Stimulated activated CD8-positive, alpha-beta memory T cell treated with anti-CD3 and anti-CD28 coated beads, Interleukin-7, amount 100 ng/mL, for 24 hours (primary cell): ENCODE results near the gene USP7.
"Not testable (repeated sequence)": the region's sequence is repeated elsewhere in the genome, so short reads cannot be mapped to it uniquely, and the experiment has no call there.

Experiments
- DNase-seq: peaks from one replicate; pipeline ENCODE4 v3.0.0-alpha.2; 2020; ENCODE audit warnings: low read depth

Gene USP7

GRCh38 chr16:8972843-8973586, 9.3 kb upstream of the USP7 start:
- no peak for DNase-seq

DNA sequence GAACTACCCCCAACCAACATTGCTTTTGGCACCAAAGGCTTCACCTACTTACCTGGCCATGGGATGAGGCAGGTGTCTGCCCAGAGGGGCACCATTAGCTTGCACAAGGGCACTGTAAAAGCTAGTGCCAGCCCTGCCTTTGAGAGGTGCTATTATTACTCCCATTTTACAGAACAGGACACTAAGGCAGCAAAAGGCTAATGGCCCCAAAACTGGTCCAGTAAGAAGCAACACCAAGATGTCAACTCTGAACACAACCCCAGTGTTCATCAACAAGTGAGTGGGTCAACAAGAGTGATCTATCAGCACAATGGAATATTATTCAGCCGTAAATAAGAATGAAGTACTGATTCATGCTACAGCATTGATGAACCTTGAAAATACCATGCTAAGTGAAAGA, 7.7 kb upstream of the USP7 start:
- no peak for DNase-seq

DNA sequence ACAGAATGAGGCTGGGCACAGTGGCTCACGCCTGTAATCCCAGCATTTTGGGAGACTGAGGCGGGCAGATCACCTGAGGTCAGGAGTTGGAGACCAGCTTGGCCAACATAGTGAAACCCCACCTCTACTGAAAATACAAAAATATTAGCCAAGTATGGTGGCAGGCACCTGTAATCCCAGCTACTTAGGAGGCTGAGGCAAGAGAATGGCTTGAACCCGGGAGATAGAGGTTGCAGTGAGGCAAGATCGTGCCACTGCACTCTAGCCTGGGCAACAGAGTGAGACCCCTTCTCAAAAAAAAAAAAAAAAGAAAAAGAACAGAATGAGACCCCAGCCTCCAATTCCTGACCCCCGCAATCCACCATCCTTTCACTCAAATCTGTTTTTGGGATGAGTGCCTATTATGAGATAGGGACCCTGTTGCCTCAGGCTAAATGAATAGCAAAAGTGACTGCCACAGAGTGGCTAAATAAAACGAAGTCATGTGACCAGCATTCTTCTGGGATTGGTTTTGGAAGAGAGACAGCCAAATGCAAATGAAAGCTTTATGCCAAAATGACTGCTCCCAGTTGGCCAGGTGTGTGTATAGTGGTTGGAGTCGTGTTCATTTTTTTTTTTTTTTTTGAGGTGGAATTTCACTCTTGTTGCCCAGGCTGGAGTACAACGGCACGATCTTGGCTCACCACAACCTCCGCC, 5.6 kb upstream of the USP7 start:
- not testable (repeated sequence) for DNase-seq

DNA sequence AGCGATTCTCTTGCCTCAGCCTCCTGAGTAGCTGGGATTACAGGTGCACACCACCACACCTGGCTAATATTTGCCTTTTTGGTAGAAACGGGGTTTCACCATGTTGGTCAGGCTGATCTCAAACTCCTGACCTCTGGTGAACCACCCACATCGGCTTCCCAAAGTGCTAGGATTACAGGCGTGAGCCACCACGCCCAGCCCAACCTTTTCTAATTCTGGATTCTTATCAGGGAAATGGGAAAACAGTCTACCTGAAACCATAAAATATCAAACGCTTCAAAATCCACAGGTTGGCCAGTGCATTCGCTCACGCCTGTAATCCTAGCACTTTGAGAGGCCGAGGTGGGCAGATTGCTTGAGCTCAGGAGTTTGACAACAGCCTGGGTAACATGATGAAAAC, 4.3 kb upstream of the USP7 start:
- not testable (repeated sequence) for DNase-seq

DNA sequence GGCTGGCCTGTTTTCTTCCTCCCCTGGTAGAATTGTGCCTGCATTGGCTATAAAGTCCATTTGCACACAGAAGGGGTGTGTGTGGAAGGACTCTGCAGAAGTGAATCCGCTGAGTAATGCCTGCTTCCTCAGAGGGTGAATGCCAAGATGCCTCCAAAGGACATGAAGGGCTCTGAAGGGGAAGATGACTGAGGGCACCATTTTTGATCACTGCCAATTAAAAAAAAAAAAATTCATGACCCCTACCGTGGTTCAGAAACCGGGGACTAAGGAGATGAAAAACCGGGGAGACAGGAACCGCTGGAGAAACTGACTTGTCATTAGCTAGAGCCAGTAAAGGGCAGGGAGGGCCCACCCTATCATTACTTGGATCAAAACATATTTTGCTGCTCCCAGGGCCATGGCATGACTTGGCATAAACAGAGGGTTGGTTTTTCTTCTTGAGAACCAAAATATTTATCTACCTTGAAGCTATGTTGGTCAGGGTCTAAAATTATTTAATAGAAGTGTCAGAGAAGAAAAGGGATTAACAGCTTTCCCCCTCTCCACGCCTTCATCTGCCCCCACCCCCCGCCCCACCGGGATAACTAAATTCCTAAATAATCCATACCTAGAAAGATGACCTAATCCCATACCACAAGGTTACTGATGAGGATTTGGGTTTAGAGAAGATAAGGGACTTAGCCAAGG, 3.6 kb upstream of the USP7 start:
- DNase-seq: no peak

GRCh38 chr16:8966817-8967131, 3.1 kb upstream of the USP7 start:
- no peak for DNase-seq

GRCh38 chr16:8964462-8964861, 756 bp upstream of the USP7 start:
- no peak for DNase-seq

DNA sequence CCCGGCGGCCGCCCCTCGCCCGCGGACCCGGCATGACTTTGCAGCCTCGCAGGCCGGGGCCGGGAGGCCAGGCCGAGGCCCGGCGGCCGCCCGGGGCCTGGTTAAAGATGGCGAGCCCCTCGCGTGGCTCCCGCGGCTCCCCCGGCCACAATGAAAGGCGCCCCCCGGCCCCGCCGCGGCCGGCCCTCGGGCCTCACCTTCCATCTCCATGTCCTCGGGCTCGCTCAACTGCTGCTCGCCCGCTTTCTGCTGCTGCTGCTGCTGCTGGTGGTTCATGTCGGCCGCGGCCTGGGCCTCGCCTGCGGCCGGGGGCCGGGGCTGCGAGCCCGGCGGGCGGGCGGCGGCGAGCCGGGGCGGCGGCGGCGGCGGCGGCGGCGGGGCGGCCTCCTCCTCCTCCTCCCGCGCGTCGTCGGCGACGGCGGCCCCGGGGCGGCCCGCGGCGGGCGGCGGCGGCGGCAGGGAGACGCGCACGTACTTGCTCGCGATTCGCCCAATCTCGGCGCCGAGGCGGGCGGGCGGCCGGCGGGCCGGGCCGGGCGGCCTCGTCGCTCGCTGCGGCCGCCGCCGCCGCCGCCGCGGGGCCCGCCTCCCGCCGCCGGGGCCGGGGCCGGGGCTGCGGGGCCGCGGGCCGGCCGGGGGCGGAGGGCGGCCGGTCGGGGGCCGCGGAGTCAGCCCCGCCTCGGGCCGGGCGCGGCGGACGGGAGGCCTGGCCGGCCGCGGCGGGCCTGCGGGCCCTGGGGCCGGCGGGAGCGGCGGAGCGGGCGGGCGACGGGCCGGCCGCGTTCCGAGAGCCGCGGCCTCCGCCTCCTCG, 491 bp downstream of the USP7 start:
- no peak for DNase-seq

DNA sequence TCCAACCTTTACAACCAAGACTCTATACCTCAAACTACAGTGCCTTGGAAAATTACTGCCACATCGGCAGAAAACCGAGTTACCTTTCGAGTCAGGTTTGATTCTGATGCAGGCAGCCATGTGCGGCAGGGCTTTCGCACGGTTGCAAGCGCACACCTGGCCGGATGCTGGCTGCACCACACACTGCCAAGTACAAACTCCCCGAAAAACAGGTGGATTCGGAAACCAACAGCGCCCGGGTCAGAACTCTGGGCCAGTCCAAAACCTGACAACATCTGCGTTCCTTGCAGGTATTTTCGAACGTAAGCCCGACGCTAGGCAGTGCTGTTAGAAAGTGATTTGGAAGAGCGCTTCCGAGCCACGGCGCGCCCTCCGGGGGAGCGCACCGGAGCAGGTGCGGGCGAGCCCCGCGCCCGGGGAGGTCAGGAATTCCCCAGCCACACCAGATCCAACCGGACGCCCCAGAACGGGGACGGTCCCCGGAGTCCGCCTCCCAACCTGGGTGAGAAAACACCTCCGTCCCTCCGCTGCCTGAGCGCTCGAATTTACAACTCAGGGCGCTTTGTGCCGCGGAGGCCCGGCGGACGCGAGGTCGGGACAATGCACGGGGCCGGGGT, 1.2 kb downstream of the USP7 start:
- DNase-seq: no peak

DNA sequence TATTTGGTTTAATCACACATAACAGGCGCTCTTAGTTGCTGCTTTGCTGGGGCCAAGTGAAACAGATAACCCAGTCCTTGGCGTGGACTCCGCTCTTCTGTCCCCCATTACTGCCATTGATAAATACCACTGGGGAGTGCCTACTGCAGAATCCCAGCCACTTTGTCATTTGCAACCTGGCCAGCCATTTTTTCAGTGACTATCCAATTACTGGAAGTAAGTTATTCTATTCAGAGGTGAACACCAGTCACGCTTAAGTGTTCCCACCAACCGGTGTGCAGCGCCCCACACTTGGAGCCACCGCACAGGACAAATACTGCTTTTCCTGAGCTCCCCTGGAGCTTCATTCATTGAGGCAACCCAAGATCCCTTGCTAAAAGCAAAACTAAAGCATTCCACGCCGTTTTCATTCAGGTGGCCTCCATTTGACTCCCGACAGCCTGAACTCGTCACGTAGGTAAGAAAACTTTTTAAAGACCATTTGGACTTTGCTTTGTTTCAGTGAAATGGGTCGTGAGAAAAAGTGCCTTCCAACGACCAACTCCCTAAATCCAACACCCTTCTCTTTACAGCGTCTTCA, 1.8 kb downstream of the USP7 start:
- DNase-seq: no peak

DNA sequence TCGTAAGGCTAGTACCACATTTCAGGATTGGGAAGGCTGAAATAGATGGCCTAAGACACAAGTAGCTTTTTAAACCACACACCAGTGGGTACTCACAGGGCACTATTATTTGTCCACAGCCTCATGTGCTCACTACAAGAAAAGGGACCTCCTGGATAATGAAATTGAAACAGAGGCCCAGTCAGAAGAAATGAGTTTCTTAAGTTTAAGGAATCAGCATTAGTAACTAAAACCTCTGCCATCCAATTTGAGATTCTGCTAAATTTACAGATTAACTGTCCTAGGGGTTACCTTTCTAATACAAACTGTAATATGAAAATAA, 3.0 kb downstream of the USP7 start:
- no peak for DNase-seq

DNA sequence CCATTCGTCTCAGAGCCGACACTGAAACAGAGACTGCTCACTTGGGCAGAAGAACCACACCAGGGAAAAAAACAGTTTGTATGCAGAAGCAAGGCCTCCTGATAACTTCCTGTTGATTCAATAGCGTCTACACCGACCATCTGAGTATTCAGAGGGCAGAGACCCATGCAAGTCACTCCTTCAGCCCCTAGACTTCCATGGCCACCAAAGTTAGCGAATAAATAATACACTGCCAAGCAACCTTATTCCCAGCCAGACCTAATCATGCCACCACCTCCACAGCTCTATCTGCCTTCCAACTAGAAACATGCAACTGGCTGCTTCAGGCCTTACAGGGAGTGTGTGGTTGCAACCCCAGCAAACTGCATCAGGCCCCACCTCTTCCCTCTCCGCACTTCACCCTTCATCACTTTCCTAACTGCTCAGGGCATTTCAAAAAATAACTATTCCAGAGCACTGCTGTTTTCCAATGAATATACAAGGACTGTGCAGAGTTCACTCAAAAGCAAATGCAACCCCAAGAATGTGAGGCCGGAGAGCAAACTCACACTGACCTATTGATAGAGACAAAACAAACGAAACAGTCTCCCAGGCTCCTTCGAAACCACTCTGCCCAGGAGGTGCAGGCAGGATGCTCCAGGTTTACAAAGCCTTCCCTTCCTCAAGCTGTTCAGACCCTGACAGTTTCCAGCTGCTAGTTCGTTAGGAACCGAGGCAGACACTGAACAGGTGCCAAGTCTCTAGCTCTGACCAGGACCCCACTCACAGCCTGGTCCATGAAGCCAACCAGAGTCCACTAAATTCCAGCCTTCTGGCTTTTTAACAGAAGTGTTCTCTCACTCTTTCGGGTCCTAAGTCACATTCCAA, 3.6 kb downstream of the USP7 start:
- DNase-seq: no peak

DNA sequence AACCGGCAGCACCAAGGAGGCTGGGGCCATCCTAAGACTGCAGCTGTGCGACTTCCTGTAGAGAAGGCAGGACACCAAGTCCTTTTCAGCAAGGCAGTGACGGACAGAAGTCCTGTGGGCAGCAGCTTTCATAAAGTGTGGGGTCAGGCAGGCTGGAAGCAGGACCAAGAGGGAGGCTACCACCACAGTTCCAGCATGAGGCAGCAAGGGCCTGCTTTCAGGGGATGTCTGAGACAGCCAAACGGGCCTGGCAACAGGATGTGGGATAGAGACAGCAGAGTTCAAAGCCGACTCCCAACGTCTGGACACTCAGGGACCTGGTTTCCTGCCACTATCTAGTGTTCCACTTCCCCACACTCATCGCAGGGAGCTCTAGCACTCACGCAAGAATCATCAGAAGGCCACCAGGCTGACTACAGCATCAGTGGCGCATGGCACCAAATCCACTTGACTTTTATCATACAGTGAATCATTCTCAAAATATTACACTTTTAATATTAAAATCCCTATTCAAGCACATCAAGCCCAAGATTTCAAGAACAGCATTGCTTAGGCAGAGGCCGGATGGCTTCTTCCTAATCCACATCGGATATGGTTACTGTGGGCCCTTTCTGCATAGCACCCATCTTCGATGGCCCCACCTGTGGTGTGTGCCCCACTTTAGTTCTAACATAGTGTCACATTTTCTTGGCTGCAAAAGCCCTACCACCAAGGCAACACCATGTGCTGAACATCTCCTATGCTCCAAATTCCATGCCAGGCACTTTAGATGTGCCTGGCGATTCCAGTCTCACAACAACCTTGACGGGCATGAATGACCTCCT, 5.2 kb downstream of the USP7 start:
- DNase-seq: no peak

DNA sequence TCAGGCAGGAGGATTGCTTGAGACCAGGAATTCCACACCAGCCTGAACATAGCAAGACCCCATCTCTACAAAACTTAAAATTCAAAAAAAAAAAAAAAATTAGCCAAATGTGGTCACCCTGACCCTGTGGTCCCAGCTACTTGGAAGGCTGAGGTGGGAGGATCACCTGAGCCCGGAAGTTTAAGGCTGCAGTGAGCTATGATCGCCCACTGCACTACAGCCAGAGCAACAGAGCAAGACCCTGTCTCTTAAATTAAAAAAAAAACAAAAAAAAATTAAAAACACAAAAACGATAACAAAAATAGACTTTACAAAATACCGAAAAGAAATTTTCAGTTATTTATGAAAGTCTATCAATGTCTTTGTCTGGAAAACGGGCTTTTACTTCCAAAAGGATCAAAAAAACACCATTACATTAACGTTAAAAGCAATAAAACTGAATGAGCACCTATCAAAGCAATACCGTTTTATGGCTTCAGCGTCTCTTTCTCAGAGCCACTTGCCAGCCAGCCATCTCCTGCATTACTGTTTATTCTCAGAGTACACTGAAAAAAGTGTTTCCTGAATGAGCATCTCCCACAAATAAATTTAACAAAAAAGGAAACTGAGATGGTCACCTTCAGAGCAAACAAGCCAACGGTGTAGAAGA, 6.1 kb downstream of the USP7 start:
- DNase-seq: no peak

DNA sequence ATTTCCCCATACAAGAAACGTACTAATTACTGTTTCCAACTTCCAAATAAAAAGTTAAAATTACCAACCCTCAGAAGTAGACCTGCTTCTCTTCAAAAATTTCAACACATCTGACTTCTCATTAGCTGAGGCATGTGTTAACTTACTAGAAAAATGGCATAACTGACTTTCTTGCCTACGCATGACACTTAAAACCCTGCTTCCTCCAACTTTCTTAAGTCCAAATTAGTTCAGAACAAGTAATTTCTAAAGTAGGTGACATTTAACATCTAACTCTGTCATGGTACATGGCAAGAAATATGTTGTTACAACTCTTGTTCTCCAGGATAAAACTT, 6.7 kb downstream of the USP7 start:
- DNase-seq: no peak

DNA sequence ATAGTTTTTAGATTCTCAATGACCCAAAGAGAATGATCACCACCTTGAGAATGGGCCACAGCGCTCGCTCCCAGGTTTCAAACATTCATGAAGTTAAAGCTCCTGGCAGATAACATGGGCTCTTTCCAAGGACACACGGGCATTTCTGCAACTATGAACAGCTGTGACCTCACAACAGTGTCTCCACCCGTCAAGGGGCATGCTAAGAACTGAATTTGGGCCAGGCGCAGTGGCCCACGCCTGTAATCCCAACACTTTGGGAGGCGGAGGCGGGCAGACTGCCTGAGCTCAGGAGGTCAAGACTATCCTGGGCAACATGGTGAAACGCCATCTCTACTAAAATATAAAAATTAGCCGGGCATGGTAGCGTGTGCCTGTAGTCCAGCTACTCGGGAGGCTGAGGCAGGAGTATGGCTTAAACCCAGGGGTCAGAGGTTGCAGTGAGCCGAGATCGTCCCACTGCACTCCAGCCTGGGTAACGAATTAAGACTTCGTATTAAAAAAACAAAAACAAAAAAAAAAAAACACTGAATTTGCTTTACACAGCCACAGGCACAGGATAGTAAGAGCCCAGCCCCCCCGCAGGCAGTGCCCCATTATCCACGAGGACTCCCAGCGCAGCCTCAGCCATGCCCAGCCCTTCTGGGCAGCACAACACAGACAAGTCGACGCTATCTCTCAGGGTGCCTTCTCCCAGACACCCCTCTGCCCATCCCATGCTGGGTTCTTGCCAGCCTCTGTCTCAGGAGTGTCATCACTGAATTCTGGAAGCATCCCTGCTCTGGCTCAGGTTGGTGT, 7.2 kb downstream of the USP7 start:
- no peak for DNase-seq

GRCh38 chr16:8955828-8956227, 7.9 kb downstream of the USP7 start:
- DNase-seq: no peak

GRCh38 chr16:8953064-8953463, 10.6 kb downstream of the USP7 start:
- no peak for DNase-seq

GRCh38 chr16:8952281-8952751, 11.4 kb downstream of the USP7 start:
- DNase-seq: no peak
